DMS79 treated with DMSO at 0.1 percent for 48 hours (cell line): ENCODE data around the gene NCF4.

Source experiments
- DNase-seq: peaks from one replicate; lab custom pipeline; 2025; lab: John Stamatoyannopoulos, UW

Gene NCF4

GRCh38 chr22:36922105-36922608 lies 61.4 kb downstream of the NCF4 start:
- DNase-seq: no peak

- DNase-seq: no peak
Measured at GRCh38 chr22:36922711-36923110, 61.9 kb downstream of the NCF4 start.

GRCh38 chr22:36923131-36923788 lies 62.5 kb downstream of the NCF4 start:
- no peak for DNase-seq

GRCh38 chr22:36924151-36924698 lies 63.4 kb downstream of the NCF4 start:
- DNase-seq: no peak

GRCh38 chr22:36925388-36926290 lies 64.8 kb downstream of the NCF4 start:
- no peak for DNase-seq

- DNase-seq: no peak
Measured at GRCh38 chr22:36926309-36926708, 65.5 kb downstream of the NCF4 start.

- no peak for DNase-seq
Measured at GRCh38 chr22:36926721-36927435, 66.1 kb downstream of the NCF4 start.
